Large intestine (tissue), 3 donors: ENCODE results near the gene KATNBL1. TPM values are rescaled to one million over a fixed set of nuclear protein-coding genes. Genes with fewer than 3 reads are reported as not detected.

Source experiments
- DNase-seq, 2 donors: peaks; one replicate each; pipeline versions ENCODE4 v3.0.0 to v3.0.0-alpha.2; 2013
- H3K27ac ChIP-seq: one replicate; pipeline ENCODE4 v1.5.1; 2013; ENCODE audit warnings: low read length
- H3K27me3 ChIP-seq: 2 replicates; pipeline ENCODE4 v1.6.1; 2013; ENCODE audit warnings: low read length; ENCODE audit not compliant: control insufficient read depth, insufficient read depth
- H3K36me3 ChIP-seq: 2 replicates; pipeline ENCODE4 v1.6.1; 2013; ENCODE audit warnings: low read length; ENCODE audit not compliant: control insufficient read depth, insufficient read depth
- H3K4me1 ChIP-seq: one replicate; pipeline ENCODE4 v1.6.1; 2013; ENCODE audit warnings: low read length; ENCODE audit not compliant: control insufficient read depth, insufficient read depth
- H3K4me3 ChIP-seq: one replicate; pipeline ENCODE4 v1.5.1; 2013; ENCODE audit warnings: low read length
- H3K9me3 ChIP-seq: one replicate; pipeline ENCODE4 v1.6.1; 2013; ENCODE audit warnings: mild to moderate bottlenecking, low read depth, low read length, moderate library complexity; ENCODE audit not compliant: control insufficient read depth
- WGBS: methylation state at CpG from one replicate; pipeline ENCODE4 v1.1.5; 2013; ENCODE audit warnings: low lambda C conversion rate; ENCODE audit not compliant: insufficient coverage; 5-methylcytosine and 5-hydroxymethylcytosine counted together
- polyA plus RNA-seq: library from polyadenylated mRNA; unstranded; fragments of 120-200 nt; gene quantifications from one replicate; pipeline ENCODE4 v1.2.1, GENCODE V29; 2013

Gene KATNBL1
- polyA plus RNA-seq, 1 donor: 59.4 TPM

GRCh38 chr15:34102175-34102925 is 107.5 kb downstream of the KATNBL1 start:
- no peaks in the 10 kb centered on the region for H3K27me3 ChIP-seq
- H3K4me1 ChIP-seq: peaks cover 2% of the 10 kb centered on the region
- no peak for DNase-seq
- peaks cover 3% of the 10 kb centered on the region for H3K36me3 ChIP-seq
- H3K27ac ChIP-seq: peak overlapping the region; percentile 71
- peak overlapping the region; percentile 57 for H3K4me3 ChIP-seq
- no CpG with 5 or more reads among the region's 29 CpGs for WGBS
- H3K9me3 ChIP-seq: no peaks in the 10 kb centered on the region

- peaks cover 2% of the 10 kb centered on the region for H3K4me1 ChIP-seq
- H3K27me3 ChIP-seq: no peaks in the 10 kb centered on the region
- H3K27ac ChIP-seq: peak within 1 kb of the TSS; percentile 71
- H3K4me3 ChIP-seq: peak within 1 kb of the TSS; percentile 70
- H3K36me3 ChIP-seq: peaks cover 3% of the 10 kb centered on the region
- no peaks in the 10 kb centered on the region for H3K9me3 ChIP-seq
- no CpG with 5 or more reads among the region's 48 CpGs for WGBS
- peak; percentile 99 for DNase-seq
These were observed 108.3 kb downstream of the KATNBL1 start, which contains the start of the genes EMC7 and PGBD4 for GRCh38 chr15:34101366-34102174. Gene EMC7 (minus strand): TSS chr15:34101862. CDS start chr15:34101839, 23 bp downstream. Gene PGBD4 (plus strand): TSS chr15:34102083. CDS start chr15:34102532, 449 bp downstream.

GRCh38 chr15:34099914-34100313 is 110.0 kb downstream of the KATNBL1 start:
- 40% methylated on average over 1 of the region's 5 CpGs for WGBS
- Histone ChIP-seq H3K9me3 (no peaks in the 10 kb centered on the region), H3K4me3 (no peak overlapping the region), H3K27me3 (no peaks in the 10 kb centered on the region), H3K27ac (no peak overlapping the region), H3K4me1 (peaks cover 2% of the 10 kb centered on the region), H3K36me3 (peaks cover 7% of the 10 kb centered on the region)
- no peak for DNase-seq

Other genes with a start within 250 kb of the KATNBL1 start
- 0.48 TPM for gene CHRM5, start 241.6 kb downstream of the KATNBL1 start, polyA plus RNA-seq
- gene AVEN, start 170.9 kb downstream of the KATNBL1 start, polyA plus RNA-seq: 10.0 TPM
- 52.1 TPM for gene EMC7, start 108.2 kb downstream of the KATNBL1 start, polyA plus RNA-seq
- gene PGBD4, start 108.0 kb downstream of the KATNBL1 start, polyA plus RNA-seq: 1.9 TPM
- 85.2 TPM for gene EMC4, start 14.9 kb upstream of the KATNBL1 start, polyA plus RNA-seq
- 25.6 TPM for gene SLC12A6, start 127.7 kb upstream of the KATNBL1 start, polyA plus RNA-seq
- 161 TPM for gene NOP10, start 133.0 kb upstream of the KATNBL1 start, polyA plus RNA-seq
- gene NUTM1, start 133.2 kb upstream of the KATNBL1 start, polyA plus RNA-seq: 0.09 TPM
- gene LPCAT4, start 157.1 kb upstream of the KATNBL1 start, polyA plus RNA-seq: 56.2 TPM
- gene GOLGA8A, start 227.7 kb upstream of the KATNBL1 start, polyA plus RNA-seq: 106 TPM